ENCODE data around the gene ASIC2. TPM values are rescaled to one million over a fixed set of nuclear protein-coding genes. Genes with fewer than 3 reads are reported as not detected.

ASIC2 gene
- total RNA-seq, 1 experiment from 2014 or later = 0.09 TPM

GRCh38 chr17:33014751-33015150 is 278.3 kb downstream of the ASIC2 start:
- no peaks in the 10 kb centered on the region for H3K9me2 ChIP-seq (ENCODE audit: insufficient read depth)
- no peak for TF ChIP-seq EZH2 (IDR thresholded peaks at IDR 0.05; ENCODE audit: low read depth)
- TF ChIP-seq, protein P1, sequence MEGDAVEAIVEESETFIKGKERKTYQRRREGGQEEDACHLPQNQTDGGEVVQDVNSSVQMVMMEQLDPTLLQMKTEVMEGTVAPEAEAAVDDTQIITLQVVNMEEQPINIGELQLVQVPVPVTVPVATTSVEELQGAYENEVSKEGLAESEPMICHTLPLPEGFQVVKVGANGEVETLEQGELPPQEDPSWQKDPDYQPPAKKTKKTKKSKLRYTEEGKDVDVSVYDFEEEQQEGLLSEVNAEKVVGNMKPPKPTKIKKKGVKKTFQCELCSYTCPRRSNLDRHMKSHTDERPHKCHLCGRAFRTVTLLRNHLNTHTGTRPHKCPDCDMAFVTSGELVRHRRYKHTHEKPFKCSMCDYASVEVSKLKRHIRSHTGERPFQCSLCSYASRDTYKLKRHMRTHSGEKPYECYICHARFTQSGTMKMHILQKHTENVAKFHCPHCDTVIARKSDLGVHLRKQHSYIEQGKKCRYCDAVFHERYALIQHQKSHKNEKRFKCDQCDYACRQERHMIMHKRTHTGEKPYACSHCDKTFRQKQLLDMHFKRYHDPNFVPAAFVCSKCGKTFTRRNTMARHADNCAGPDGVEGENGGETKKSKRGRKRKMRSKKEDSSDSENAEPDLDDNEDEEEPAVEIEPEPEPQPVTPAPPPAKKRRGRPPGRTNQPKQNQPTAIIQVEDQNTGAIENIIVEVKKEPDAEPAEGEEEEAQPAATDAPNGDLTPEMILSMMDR (conservative IDR thresholded peaks at IDR 0.05) = no peak
- H2AFZ ChIP-seq = no peak overlapping the region
- H3K36me3 ChIP-seq (ENCODE audit: low read depth) = no peaks in the 10 kb centered on the region
- no peak overlapping the region for H3K27ac ChIP-seq
- no peak overlapping the region for H3K4me3 ChIP-seq
- ChIA-PET POLR2A (ENCODE audit: unreplicated experiment) (no interaction called here), CTCF (no interaction called here)
- no peak for DNase-seq
- H3K9me3 ChIP-seq (ENCODE audit: insufficient read depth, low read depth) = no peaks in the 10 kb centered on the region
- intact Hi-C loops (cut with micrococcal nuclease; ENCODE audit: unreplicated experiment) = loop anchor here (10.0 kb wide), 1 partner anchor 660 kb away; no protein-coding TSS in a partner anchor
- BruUV-seq (replicated peaks) = no TSS peak
- peaks cover 68% of the 10 kb centered on the region for H3K27me3 ChIP-seq (ENCODE audit: insufficient read depth, low read depth)
- no peaks in the 10 kb centered on the region for H4K20me1 ChIP-seq (ENCODE audit: insufficient read depth)
- H3F3A ChIP-seq (ENCODE audit: insufficient read depth, low read depth) = no peaks in the 10 kb centered on the region
- 0 out of 2 replicates have a peak, but pooled peaks cover 9% of the 10 kb centered on the region for H3K4me1 ChIP-seq (replicated peaks; ENCODE audit: insufficient read depth)
- H3K4me2 ChIP-seq = no peak overlapping the region
- H3K79me2 ChIP-seq (ENCODE audit: low read depth) = no peaks in the 10 kb centered on the region

GRCh38 chr17:33013596-33014375 is 279.3 kb downstream of the ASIC2 start:
- H3K4me2 ChIP-seq = no peak overlapping the region
- H3F3A ChIP-seq (ENCODE audit: insufficient read depth, low read depth) = no peaks in the 10 kb centered on the region
- H4K20me1 ChIP-seq (ENCODE audit: insufficient read depth) = no peaks in the 10 kb centered on the region
- peaks cover 68% of the 10 kb centered on the region for H3K27me3 ChIP-seq (ENCODE audit: insufficient read depth, low read depth)
- BruUV-seq (replicated peaks) = no TSS peak
- H3K9me2 ChIP-seq (ENCODE audit: insufficient read depth) = no peaks in the 10 kb centered on the region
- no peak for TF ChIP-seq EZH2 (IDR thresholded peaks at IDR 0.05; ENCODE audit: low read depth)
- TF ChIP-seq, protein P1 (conservative IDR thresholded peaks at IDR 0.05) = no peak
- no peaks in the 10 kb centered on the region for H3K79me2 ChIP-seq (ENCODE audit: low read depth)
- H2AFZ ChIP-seq = no peak overlapping the region
- ChIA-PET POLR2A (ENCODE audit: unreplicated experiment) (no interaction called here), CTCF (no interaction called here)
- DNase-seq = no peak
- H3K9me3 ChIP-seq (ENCODE audit: insufficient read depth, low read depth) = no peaks in the 10 kb centered on the region
- no peaks in the 10 kb centered on the region for H3K36me3 ChIP-seq (ENCODE audit: low read depth)
- no peak overlapping the region for H3K4me3 ChIP-seq
- H3K27ac ChIP-seq = no peak overlapping the region
- H3K4me1 ChIP-seq (replicated peaks; ENCODE audit: insufficient read depth) = 0 out of 2 replicates have a peak, but pooled peaks cover 9% of the 10 kb centered on the region
- intact Hi-C loops (cut with micrococcal nuclease; ENCODE audit: unreplicated experiment) = loop anchor here (10.0 kb wide), 1 partner anchor 661 kb away; no protein-coding TSS in a partner anchor

DNA sequence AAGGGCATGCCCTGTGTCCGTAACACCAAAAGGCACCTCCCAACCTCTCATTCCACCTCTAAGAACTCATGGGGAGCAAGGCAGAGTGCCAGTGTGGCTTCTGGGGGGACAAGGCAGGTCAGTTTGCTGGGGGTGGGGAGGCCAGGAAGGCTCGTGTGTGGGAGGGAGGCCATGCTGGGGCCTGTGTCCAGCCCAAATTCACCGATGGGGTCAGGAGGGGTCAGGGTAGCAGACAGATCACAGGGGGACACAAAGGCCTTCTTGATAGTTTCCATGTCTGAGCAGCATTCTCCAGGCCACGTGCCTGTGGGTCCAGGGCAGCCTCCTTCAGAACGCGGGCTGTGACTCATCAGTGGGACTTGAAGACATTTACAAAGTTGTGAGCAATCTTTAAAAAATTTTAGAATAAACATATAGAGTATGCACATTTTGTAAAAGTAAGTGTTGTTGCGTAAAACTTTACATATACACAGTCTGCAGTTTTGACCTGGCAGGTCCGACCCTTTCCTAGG is 280.5 kb downstream of the ASIC2 start:
- Histone ChIP-seq H4K20me1 (ENCODE audit: insufficient read depth) (no peaks in the 10 kb centered on the region), H3K4me1 (replicated peaks; ENCODE audit: insufficient read depth) (0 out of 2 replicates have a peak, but pooled peaks cover 9% of the 10 kb centered on the region), H3K9me2 (ENCODE audit: insufficient read depth) (no peaks in the 10 kb centered on the region), H3K4me2 (no peak overlapping the region), H3K36me3 (ENCODE audit: low read depth) (no peaks in the 10 kb centered on the region), H3K79me2 (ENCODE audit: low read depth) (no peaks in the 10 kb centered on the region), H3K4me3 (no peak overlapping the region), H2AFZ (no peak overlapping the region), H3K9me3 (ENCODE audit: insufficient read depth, low read depth) (no peaks in the 10 kb centered on the region), H3K27ac (no peak overlapping the region), H3F3A (ENCODE audit: insufficient read depth, low read depth) (no peaks in the 10 kb centered on the region), H3K27me3 (ENCODE audit: insufficient read depth, low read depth) (peaks cover 68% of the 10 kb centered on the region)
- peak; percentile 42 to 54 for DNase-seq
- ChIA-PET POLR2A (ENCODE audit: unreplicated experiment) (no interaction called here), CTCF (no interaction called here)
- no peak for TF ChIP-seq EZH2 (IDR thresholded peaks at IDR 0.05; ENCODE audit: low read depth)
- intact Hi-C loops (cut with micrococcal nuclease; ENCODE audit: unreplicated experiment) = loop anchor here (10.0 kb wide), 1 partner anchor 662 kb away; no protein-coding TSS in a partner anchor
- no TSS peak for BruUV-seq (replicated peaks)
